DMS79 treated with DMSO at 0.1 percent for 48 hours (cell line): ENCODE data around the gene RNF113B.
A peak's percentile ranks its signal among the peaks of the same experiment; 100 is the strongest.

Source experiments
- DNase-seq: peaks from one replicate; lab custom pipeline; 2025; lab: John Stamatoyannopoulos, UW

RNF113B gene

GRCh38 chr13:98176777-98177608 is at the start of gene RNF113B:
Gene RNF113B (minus strand): TSS chr13:98177269. CDS start chr13:98177236, 33 bp downstream.
- DNase-seq: no peak

GRCh38 chr13:98226496-98226895 is 49.4 kb upstream of the RNF113B start:
- DNase-seq: no peak

GRCh38 chr13:98225036-98225940 is 48.2 kb upstream of the RNF113B start:
- DNase-seq: peak; percentile 75

- DNase-seq: peak; percentile 75
Measured at GRCh38 chr13:98224557-98224956, 47.5 kb upstream of the RNF113B start.

GRCh38 chr13:98223741-98224140 is 46.7 kb upstream of the RNF113B start:
- peak; percentile 54 for DNase-seq

GRCh38 chr13:98222816-98223215 is 45.7 kb upstream of the RNF113B start:
- DNase-seq: no peak

- DNase-seq: peak; percentile 94
Measured at GRCh38 chr13:98222081-98222554, 45.0 kb upstream of the RNF113B start.

- DNase-seq: peak; percentile 99
Measured at GRCh38 chr13:98221234-98221633, 44.2 kb upstream of the RNF113B start.

- DNase-seq: no peak
Measured at GRCh38 chr13:98220271-98220791, 43.3 kb upstream of the RNF113B start.

- no peak for DNase-seq
Measured at GRCh38 chr13:98219685-98220084, 42.6 kb upstream of the RNF113B start.

GRCh38 chr13:98217597-98217996 is 40.5 kb upstream of the RNF113B start:
- peak; percentile 96 for DNase-seq

- peak; percentile 38 for DNase-seq
Measured at GRCh38 chr13:98216711-98217285, 39.7 kb upstream of the RNF113B start.

GRCh38 chr13:98216135-98216565 is 39.1 kb upstream of the RNF113B start:
- DNase-seq: peak; percentile 79

- no peak for DNase-seq
Measured at GRCh38 chr13:98215508-98215907, 38.4 kb upstream of the RNF113B start.

GRCh38 chr13:98214707-98215106 is 37.6 kb upstream of the RNF113B start:
- peak; percentile 71 for DNase-seq

- DNase-seq: no peak
Measured at GRCh38 chr13:98214008-98214643, 37.1 kb upstream of the RNF113B start.

GRCh38 chr13:98213354-98213753 is 36.3 kb upstream of the RNF113B start:
- no peak for DNase-seq

- no peak for DNase-seq
Measured at GRCh38 chr13:98212763-98213162, 35.7 kb upstream of the RNF113B start.

GRCh38 chr13:98208606-98209005 is 31.5 kb upstream of the RNF113B start:
- DNase-seq: no peak

- DNase-seq: no peak
Measured at GRCh38 chr13:98207416-98207815, 30.3 kb upstream of the RNF113B start.

GRCh38 chr13:98206946-98207345 is 29.9 kb upstream of the RNF113B start:
- DNase-seq: no peak
